A549 (cell line): Measurements from ENCODE around the gene UBAP2L. TPM values are rescaled to one million over a fixed set of nuclear protein-coding genes. Genes with fewer than 3 reads are reported as not detected.

ENCODE experiments used
- ATAC-seq, 2 experiments: fragments of 200-7000 bp in 1 of 2; fragments of >200 bp in 1 of 2; cut with Nextera tagmentation in 1 of 2; cut with Tn5 transposase in 1 of 2; 3 replicates each; pipeline versions ENCODE4 v1.8.0 to v1.9.1; 2018 to 2020; ENCODE audit warnings: mild to moderate bottlenecking in 1 of 2, moderate library complexity in 1 of 2
- CTCF ChIA-PET: fragments of 300-600 bp; sonication (Branson Sonifier 250); formaldehyde crosslinking; extraction: SDS; loops from one replicate; lab custom pipeline; 2021; ENCODE audit warnings: antibody characterized with exemption, inconsistent platforms; lab: Yijun Ruan, JAX
- POLR2A ChIA-PET: fragments of 350-600 bp; formaldehyde crosslinking; extraction: SDS; loops from one replicate; lab custom pipeline; 2021; ENCODE audit warnings: antibody characterized with exemption, inconsistent platforms; lab: Yijun Ruan, JAX
- DNase-seq, 2 experiments: peaks; one replicate each; pipeline versions ENCODE4 v3.0.0 to v3.0.0-alpha.2; 2011 to 2016; ENCODE audit warnings: low read depth in 1 of 2, low spot score in 1 of 2
- FAIRE-seq: peaks from 2 replicates; lab custom pipeline; 2011; peaks lifted over from hg19 to GRCh38; lab: Jason Lieb, UNC
- H3K27ac ChIP-seq, 2 experiments: fragments of >200 bp; sonication (Bioruptor Twin); formaldehyde crosslinking; 3 replicates each; pipeline ENCODE4 v1.5.1; 2016 to 2017
- H3K4me1 ChIP-seq: fragments of >200 bp; sonication (Bioruptor Twin); formaldehyde crosslinking; 3 replicates; pipeline ENCODE4 v1.6.1; 2016
- H3K4me2 ChIP-seq: fragments of >200 bp; sonication (Bioruptor Twin); formaldehyde crosslinking; 3 replicates; pipeline ENCODE4 v1.6.1; 2016
- H3K4me3 ChIP-seq: fragments of >200 bp; sonication (Bioruptor Twin); formaldehyde crosslinking; 3 replicates; pipeline ENCODE4 v1.5.1; 2016
- H3K9me3 ChIP-seq: fragments of >200 bp; sonication (Bioruptor Twin); formaldehyde crosslinking; 3 replicates; pipeline ENCODE4 v1.6.1; 2016
- CBX2 ChIP-seq: fragments of 200-600 bp; sonication (generic); IDR thresholded peaks from 2 replicates; pipeline ENCODE4 v1.6.1; 2016; ENCODE audit warnings: low read depth, mild to moderate bottlenecking, borderline replicate concordance
- CBX8 ChIP-seq: fragments of 200-600 bp; sonication (generic); IDR thresholded peaks from 2 replicates; pipeline ENCODE4 v1.6.1; 2016
- CEBPB ChIP-seq, 2 experiments: fragments of >200 bp in 1 of 2; sonication (Bioruptor Twin) in 1 of 2; formaldehyde crosslinking in 1 of 2; IDR thresholded peaks; 2 replicates each; pipeline ENCODE4 v1.6.1; 2012 to 2016
- CTCF ChIP-seq: fragments of >200 bp; sonication (Bioruptor Twin); formaldehyde crosslinking; IDR thresholded peaks from 3 replicates; pipeline ENCODE4 v1.5.1; 2016
- EP300 ChIP-seq, 2 experiments: fragments of >200 bp; sonication (Bioruptor Twin); formaldehyde crosslinking; IDR thresholded peaks; 2 replicates in 1 of 2; 3 replicates in 1 of 2; pipeline ENCODE4 v1.6.1; 2016 to 2017
- HMGXB4 ChIP-seq: fragments of 250-450 bp; sonication (Bioruptor Pico); IDR thresholded peaks from 2 replicates; pipeline ENCODE4 v1.5.0; 2021; ENCODE audit warnings: mild to moderate bottlenecking, moderate library complexity, borderline replicate concordance
- JUN ChIP-seq, 2 experiments: fragments of >200 bp; sonication (Bioruptor Twin); formaldehyde crosslinking; IDR thresholded peaks; 2 replicates in 1 of 2; 3 replicates in 1 of 2; pipeline ENCODE4 v1.6.1; 2016 to 2017
- KDM5A ChIP-seq: fragments of 200-600 bp; sonication (generic); IDR thresholded peaks from 2 replicates; pipeline ENCODE4 v1.6.1; 2016; ENCODE audit warnings: antibody characterized with exemption, mild to moderate bottlenecking
- MAX ChIP-seq: IDR thresholded peaks from 2 replicates; pipeline ENCODE4 v1.6.1; 2012
- MAZ ChIP-seq: fragments of 150-350 bp; IDR thresholded peaks from 2 replicates; pipeline ENCODE4 v1.6.1; 2014; ENCODE audit warnings: antibody characterized with exemption, low read depth, low read length, borderline replicate concordance
- NFE2L2 ChIP-seq: fragments of 150-350 bp; conservative IDR thresholded peaks from 2 replicates; pipeline ENCODE4 v1.6.1; 2014; ENCODE audit warnings: low read length
- PHF8 ChIP-seq: fragments of 200-600 bp; sonication (generic); IDR thresholded peaks from 2 replicates; pipeline ENCODE4 v1.6.1; 2016; ENCODE audit warnings: low read depth, mild to moderate bottlenecking, antibody characterized with exemption, moderate library complexity, borderline replicate concordance
- POLR2A ChIP-seq: IDR thresholded peaks from 2 replicates; pipeline ENCODE4 v1.6.1; 2012; ENCODE audit warnings: mild to moderate bottlenecking, low read length
- RAD21 ChIP-seq, 2 experiments: fragments of >200 bp in 1 of 2; sonication (Bioruptor Twin) in 1 of 2; formaldehyde crosslinking in 1 of 2; IDR thresholded peaks in 1 of 2; conservative IDR thresholded peaks in 1 of 2; 2 replicates in 1 of 2; 3 replicates in 1 of 2; pipeline ENCODE4 v1.6.1; 2012 to 2018; ENCODE audit warnings: inconsistent platforms in 1 of 2
- RCOR1 ChIP-seq: fragments of 150-350 bp; IDR thresholded peaks from 2 replicates; pipeline ENCODE4 v1.6.1; 2014; ENCODE audit warnings: antibody characterized with exemption, low read length, low read depth
- REST ChIP-seq: fragments of 200-600 bp; sonication (generic); IDR thresholded peaks from 2 replicates; pipeline ENCODE4 v1.6.1; 2016; ENCODE audit warnings: antibody characterized with exemption, mild to moderate bottlenecking, moderate library complexity
- USF2 ChIP-seq: fragments of 450-650 bp; IDR thresholded peaks from 2 replicates; pipeline ENCODE4 v1.6.1; 2014; ENCODE audit warnings: antibody characterized with exemption
- ZC3H11A ChIP-seq: fragments of 450-650 bp; IDR thresholded peaks from 2 replicates; pipeline ENCODE4 v1.6.1; 2014; ENCODE audit warnings: antibody characterized with exemption, mild to moderate bottlenecking
- ZFP36 ChIP-seq: fragments of 450-650 bp; IDR thresholded peaks from 2 replicates; pipeline ENCODE4 v1.6.1; 2014; ENCODE audit warnings: borderline replicate concordance; ENCODE audit not compliant: partially characterized antibody
- ZSCAN20 ChIP-seq: fragments of 250-450 bp; sonication (Bioruptor Pico); IDR thresholded peaks from 2 replicates; pipeline ENCODE4 v1.8.0; 2022; ENCODE audit warnings: mild to moderate bottlenecking, moderate library complexity
- WGBS: methylation state at CpG from one replicate; pipeline ENCODE4 v1.1.6; 2017; ENCODE audit errors: missing lambda C conversion rate; 5-methylcytosine and 5-hydroxymethylcytosine counted together
- polyA plus RNA-seq, 4 experiments: library from polyadenylated mRNA; depleted of rRNA in 3 of 4; stranded (reverse); fragments of >200 nt; fragmentation: RNase III in 1 of 4; extraction: RNeasy Plus Mini Kit Qiagen cat#74134 plus additional on column Dnase treatment in 1 of 4; gene quantifications; 2 replicates in 3 of 4; 3 replicates in 1 of 4; pipeline ENCODE4 v1.2.3, GENCODE V29; 2011 to 2017

UBAP2L gene
- polyA plus RNA-seq, 2 of the 4 experiments (the other 2 are of a cell fraction) = 169 TPM

GRCh38 chr1:154186852-154187501 lies 33.8 kb upstream of the UBAP2L start:
- ATAC-seq (no peak), FAIRE-seq (no peak), DNase-seq (no peak)
- Histone ChIP-seq H3K9me3 (no peaks in the 10 kb centered on the region), H3K4me1 (peaks cover 15% of the 10 kb centered on the region; the same call in 2 of the 3 replicates), H3K4me2 (peak overlapping the region; percentile 4; the same call in 1 of the 3 replicates), H3K27ac (no peak overlapping the region), H3K4me3 (no peak overlapping the region)
- TF ChIP-seq CBX2 = no peak
- no peak for TF ChIP-seq ZC3H11A
- TF ChIP-seq POLR2A = no peak
- TF ChIP-seq CTCF = no peak
- no peak for TF ChIP-seq MAX
- no peak for TF ChIP-seq ZSCAN20 (CRISPR knock-in tag)
- TF ChIP-seq USF2 = no peak
- no peak for TF ChIP-seq HMGXB4 (CRISPR knock-in tag)
- TF ChIP-seq MAZ = no peak
- TF ChIP-seq CBX8 = no peak
- TF ChIP-seq EP300 (IDR thresholded peaks at IDR 0.05) = no peak
- TF ChIP-seq PHF8 = no peak
- TF ChIP-seq RCOR1 = no peak
- TF ChIP-seq NFE2L2 = no peak
- no peak for TF ChIP-seq KDM5A
- no peak for TF ChIP-seq CEBPB (IDR thresholded peaks at IDR 0.05)
- TF ChIP-seq ZFP36 = no peak
- TF ChIP-seq RAD21 (conservative IDR thresholded peaks at IDR 0.05 in 1 of 2, IDR thresholded peaks at IDR 0.05 in 1 of 2) = no peak
- TF ChIP-seq JUN (IDR thresholded peaks at IDR 0.05) = no peak
- TF ChIP-seq REST = no peak
- 7% methylated on average over 2 of the region's 2 CpGs for WGBS
- ChIA-PET POLR2A (no interaction called here), CTCF (no interaction called here)
